HG03139 (cell line): Measurements from ENCODE around the gene ZNF726.
"Not testable (repeated sequence)": the region's sequence is repeated elsewhere in the genome, so short reads cannot be mapped to it uniquely, and the experiment has no call there.

ENCODE experiments used
- ATAC-seq: cut with Tn5 transposase; IDR thresholded peaks from one replicate; pipeline ENCODE4 v1.9.1; 2021; ENCODE audit not compliant: unreplicated experiment

ZNF726 gene

DNA sequence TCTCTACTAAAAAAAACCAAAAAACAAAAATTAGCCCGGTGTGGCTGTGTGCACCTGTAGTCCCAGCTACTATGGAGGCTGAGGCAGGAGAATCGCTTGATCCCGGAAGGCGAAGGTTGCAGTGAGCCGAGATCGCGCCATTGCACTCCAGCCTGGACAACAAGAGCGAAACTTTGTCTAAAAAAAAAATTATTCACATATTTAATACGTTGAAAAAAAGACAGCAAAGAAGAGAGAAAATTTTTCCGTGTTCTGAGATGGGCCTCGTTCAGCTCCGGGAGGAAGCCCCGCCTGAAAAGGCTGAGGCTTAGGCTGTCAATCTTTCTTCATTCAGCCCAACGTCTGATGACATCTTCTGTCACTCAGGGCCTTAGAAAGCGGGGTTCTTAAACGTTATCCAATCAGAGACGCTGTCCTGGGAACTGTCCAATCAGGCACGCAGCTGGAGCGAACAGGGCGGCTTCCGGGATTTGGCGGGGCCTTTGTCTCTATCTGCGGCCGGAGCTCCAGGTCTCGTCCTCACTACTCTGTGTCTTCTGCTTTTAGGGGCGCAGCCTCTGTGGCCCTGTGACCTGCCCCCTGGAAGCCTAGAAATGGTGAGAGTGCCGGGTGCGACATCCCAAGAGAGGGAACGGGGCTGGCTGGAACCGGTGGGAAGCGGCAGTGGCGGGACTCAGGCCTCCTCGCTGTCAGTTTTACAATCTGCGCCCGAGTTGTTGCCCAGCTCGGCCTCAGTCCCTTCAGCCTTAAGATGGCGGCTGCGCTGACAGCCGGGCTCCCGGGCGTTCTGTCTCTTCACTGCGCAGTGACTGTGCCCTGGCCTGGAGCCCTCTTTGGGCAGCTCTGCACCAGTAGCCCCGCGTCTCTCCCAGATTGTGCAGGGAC lies at the start of gene ZNF726:
Gene ZNF726 (plus strand): TSS at position 485 of the 885 bp plus-strand sequence. CDS start 109 bp downstream, at position 594.
- ATAC-seq = peak; percentile 97

DNA sequence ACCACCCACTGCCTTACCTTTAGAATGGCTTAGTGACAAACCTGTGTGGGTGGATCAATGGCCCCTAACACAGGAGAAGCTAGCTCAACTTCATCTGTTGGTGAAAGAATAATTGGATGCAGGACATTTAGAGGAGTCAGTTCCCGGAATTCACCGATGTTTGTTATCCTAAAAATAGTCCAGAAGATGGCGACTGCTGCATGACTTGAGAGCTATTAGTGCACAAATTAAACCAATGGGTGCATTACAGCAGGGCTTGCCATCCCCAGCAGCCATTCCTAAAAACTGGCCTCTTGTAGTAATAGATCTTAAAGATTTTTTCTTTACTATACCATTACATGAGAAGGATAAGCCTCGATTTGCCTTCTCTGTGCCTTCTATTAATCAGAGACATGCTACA lies 46.8 kb upstream of the ZNF726 start:
- ATAC-seq = no peak

DNA sequence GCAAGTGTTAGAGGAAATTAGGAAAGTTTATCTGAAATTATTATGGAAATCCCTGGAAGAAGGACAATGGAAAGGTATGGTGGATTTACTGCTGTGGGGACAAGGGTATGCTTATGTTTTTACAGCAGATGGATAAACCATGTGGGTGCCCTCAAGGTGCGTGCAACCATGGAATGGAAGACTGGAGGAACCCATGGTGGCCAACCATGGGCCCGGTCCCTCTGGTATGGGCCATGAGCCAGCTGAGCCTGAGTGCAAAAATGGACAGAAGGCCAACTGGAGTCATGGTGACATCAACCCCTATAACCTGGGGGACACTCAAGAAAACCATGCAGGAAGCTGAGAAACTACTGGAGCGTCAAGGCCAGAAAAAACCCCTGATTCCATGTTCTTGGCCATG lies 46.1 kb upstream of the ZNF726 start:
- ATAC-seq = no peak

DNA sequence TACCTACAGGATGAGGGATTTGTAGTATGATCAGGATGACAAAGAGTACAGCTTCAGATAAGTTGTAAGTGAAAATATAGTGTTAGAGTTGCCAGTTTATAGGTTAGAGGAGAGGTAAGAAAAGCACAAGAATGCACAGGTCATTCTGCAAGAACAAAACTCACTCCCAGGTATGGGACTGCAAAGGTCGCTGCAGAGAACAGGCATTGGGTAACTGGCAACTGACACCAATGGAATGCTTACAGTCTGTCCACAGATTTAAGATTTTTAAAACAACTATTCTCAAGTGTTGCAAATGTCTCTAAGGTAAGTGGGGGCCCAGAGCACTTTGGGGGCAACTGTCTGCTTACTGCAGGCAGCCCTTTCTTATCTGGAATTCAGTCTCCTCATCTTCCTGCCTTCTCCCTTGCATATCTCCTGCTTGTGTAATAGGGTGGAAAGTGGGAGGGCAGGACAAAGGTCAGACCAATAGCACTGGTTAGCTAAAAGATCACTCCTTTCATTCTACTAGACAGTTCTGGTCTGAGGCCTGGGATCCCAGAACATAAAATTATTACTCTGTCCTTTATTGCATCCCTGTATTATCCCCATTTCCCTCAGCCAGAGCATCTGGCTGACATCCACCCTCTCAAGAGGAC lies 42.3 kb upstream of the ZNF726 start:
- no peak for ATAC-seq

DNA sequence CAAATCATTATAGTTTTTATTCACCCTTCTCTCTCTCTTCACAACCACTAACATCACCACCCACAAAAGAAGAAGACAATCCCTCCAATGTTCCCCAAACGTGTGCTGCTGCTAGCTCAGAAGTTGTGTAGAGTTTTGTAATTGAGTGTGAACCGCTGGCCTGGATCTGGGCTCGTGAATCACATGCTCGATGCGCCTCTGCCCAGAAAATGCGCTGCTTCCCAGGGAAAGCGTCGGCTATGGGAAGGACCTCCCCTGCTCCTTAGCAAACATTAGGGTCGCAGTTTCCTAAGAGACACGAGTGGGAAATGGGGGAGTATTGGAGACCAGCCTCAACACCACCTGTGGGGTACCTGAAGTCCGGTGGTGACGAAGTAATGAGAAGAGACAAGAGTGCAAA lies 38.4 kb upstream of the ZNF726 start:
- ATAC-seq = no peak

DNA sequence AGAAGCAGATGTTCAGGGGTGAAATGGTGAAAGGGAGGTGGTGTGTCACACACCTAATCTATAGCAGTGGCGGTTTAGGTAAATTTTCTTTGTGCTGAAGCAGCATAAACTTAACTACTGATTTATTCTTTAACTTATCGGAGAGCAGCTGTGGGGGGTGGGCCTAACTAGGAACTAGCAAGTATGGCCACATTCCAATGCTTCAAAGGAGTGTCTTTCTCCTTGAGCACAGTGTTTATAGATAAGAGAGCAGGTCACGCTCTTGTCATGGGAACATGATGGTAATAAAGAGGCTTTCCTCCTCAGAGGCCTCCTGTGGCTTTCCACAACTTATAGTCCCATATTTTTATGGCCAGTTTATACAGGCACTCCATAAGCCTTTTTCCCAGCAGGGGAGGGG lies 37.9 kb upstream of the ZNF726 start:
- not testable (repeated sequence) for ATAC-seq

DNA sequence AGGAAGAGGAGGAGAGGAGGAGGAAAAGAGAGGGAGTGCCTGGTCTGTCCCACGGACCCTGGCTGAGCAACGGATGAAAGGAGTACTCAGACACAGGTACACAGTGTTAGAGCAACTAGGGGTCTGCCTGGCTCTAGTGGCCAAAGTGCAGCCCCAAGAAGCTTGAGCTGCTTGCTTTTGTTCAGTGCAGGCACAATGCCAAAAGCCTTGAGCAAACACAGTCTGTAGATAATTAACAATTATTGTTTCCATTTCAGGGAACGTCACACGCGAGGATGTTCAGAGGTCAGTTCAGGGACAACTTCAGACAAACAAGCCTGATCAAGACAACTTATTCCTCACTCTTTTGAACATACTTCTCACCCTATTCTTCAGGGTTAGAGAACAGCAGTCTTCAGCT lies 32.2 kb upstream of the ZNF726 start:
- ATAC-seq = no peak

DNA sequence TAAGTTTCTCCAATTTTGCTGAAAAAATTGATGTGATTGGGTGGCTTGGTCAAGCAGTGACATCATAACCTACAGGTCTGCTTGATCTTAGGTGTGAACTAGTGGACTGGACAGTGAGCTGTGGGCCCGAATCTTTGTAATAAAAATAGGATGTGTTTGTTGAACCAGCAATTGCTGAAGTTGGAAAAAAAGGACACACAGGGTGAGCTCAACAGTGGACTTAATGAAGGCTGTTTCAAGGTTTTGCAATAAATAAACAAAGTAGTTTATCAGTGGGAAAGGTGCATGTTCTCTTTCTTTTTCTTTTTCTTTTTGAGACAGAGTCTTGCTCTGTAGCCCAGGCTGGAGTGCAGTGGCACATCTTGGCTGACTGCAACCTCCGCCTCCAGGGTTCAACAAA lies 30.3 kb upstream of the ZNF726 start:
- no peak for ATAC-seq

DNA sequence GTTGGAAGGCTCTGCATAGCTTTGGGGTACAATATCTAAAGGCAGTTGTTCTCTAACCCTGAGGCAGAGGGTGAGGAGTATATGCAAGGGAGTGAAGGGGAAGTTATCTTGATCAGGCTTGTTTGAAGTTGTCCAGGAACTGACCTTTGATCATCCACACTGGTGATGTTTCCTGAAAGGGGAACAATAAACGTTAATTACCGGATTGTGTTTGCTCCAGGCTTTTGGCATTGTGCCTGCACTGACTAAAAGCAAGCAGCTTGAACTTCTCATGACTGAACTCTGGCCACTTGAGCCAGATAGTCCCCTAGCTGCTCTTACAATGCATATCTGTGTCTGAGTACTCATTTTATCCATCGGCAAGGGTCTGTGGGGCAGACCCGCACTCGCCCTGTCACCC lies 27.0 kb upstream of the ZNF726 start:
- no peak for ATAC-seq

DNA sequence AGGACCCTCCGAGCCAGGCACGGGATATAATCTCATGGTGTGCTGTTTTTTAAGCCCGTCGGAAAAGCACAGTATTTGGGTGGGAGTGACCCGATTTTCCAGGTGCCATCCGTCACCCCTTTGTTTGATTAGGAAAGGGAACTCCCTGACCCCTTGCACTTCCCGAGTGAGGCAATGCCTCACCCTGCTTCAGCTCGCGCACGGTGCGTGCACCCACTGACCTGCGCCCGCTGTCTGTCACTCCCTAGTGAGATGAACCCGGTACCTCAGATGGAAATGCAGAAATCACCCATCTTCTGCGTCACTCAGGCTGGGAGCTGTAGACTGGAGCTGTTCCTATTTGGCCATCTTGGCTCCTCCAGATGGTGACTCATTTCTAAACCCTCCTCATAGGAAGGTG lies 18.6 kb upstream of the ZNF726 start:
- ATAC-seq = not testable (repeated sequence)

DNA sequence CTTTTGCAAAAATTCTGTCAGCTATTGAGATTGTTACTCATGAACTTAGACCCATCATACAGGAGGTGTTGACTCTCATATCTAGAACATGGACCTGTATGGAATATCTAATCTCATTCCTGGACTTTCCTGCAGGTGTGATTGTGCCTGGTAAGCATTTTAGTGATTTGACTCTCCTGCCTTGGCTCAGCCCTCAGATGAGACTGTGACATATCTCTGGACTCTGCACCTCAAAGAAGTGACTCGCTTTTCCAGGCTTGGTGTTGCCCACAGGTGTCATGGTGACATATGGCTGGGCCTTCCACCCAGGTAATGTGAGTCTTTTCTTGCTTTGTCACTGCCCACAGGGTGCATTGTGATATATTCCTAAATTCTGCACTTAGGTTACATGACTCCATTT lies 17.8 kb upstream of the ZNF726 start:
- ATAC-seq = no peak

DNA sequence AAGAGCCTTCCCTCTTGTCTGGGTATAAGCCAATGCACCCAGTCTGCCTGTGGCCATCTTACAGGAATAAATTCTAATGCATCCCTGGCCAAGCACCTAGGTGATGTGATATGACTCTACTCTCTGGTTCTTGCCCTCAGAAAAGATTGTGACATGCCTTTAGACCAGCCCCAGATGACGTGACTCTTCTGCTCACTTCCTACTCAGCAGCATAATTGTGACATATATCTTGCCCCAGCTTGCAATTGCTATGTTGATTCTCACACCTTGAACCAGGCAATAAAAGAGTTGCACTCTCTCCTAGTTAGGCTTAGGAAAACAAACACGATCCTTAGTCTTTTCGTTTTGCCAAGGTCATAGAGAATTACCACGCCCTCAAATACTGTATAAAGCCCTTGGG lies 13.3 kb upstream of the ZNF726 start:
- ATAC-seq = no peak

DNA sequence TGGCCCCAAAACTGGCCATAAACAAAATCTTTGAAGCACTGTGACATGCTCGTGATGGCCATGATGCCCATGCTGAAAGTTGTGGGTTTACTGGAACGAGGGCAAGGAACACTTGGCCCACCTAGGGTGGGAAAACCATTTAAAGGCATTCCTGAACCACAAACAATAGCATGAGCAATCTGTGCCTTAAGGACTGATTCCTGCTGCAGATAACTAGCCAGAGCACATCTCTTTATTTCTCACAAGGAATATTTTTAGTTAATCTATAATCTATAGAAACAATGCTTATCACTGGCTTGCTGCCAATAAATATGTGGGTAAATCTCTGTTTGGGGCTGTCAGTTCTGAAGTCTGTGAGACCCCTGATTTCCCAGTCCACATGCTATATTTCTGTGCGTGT lies 10.3 kb upstream of the ZNF726 start:
- ATAC-seq = no peak

DNA sequence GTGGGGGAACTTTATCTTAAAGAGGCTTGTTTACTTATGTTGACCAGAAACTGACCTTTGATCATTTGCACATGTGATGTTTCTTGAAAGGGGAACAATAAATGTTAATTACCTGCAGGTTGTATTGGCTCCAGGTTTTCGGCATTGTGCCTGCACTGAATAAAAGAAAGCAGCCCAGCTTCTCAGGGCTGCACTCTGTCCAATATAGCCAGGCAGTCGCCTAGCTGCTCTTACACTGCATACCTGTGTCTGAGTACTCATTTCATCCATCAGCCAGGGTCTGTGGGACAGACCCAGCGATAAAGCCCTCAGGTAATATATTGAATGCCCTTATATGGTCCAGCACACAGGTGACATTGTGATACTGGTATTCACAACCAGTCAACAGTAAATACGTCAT lies 8.9 kb upstream of the ZNF726 start:
- ATAC-seq = no peak

DNA sequence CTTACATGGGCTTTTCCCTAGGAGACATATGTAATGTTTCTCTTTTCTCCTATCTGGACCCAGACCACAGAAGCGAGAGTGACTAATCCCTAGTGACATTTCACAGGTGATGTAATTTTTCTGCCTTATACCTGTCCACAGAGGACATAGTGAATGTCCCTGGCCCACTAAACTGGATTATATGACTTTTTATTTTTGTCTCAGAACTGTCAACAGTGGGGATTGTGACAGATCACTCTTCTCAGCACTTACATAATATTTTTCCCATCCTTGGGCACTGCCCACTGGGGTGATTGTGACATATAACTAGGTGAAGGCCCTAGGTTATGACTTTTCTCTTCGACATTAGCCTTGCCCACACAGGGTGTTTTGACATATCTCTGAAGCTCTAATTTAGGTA lies 7.9 kb upstream of the ZNF726 start:
- ATAC-seq = no peak

DNA sequence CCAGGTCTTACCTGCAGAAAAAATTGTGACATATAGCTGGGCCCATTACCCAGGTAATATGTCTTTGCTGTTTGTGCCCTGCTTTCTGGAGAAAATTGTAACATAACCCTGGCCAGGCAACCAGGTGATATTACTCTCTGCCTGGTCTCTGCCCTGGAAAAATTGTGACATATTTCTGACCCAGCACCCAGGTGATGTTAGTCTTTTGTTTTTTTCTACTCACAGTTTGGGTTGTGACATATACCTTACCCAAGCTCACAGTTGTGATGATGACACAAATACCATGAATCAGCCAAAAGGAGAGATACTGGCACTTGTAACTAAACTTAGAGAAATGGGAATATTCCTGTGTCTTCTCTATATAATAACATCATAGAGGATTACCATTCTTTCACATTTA lies 6.5 kb upstream of the ZNF726 start:
- no peak for ATAC-seq

DNA sequence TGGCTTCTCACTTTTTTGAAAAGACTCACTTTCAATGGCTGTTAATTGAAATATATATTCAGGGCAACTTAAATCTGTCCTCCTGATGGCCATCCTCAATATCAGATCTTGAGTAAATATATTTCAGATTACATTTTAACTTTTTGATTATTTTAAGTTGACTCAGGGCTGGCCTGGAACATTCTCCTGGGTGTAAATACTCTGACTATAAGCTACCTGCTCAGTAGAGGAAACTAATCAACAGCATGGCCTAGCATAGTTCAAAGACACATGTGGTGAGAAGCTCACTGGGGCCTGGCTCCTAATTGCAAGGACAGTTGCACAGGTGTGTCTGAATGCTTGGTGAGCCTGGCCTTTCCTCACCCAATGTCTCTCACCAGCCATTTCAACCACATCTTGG lies 5.5 kb upstream of the ZNF726 start:
- ATAC-seq = no peak

DNA sequence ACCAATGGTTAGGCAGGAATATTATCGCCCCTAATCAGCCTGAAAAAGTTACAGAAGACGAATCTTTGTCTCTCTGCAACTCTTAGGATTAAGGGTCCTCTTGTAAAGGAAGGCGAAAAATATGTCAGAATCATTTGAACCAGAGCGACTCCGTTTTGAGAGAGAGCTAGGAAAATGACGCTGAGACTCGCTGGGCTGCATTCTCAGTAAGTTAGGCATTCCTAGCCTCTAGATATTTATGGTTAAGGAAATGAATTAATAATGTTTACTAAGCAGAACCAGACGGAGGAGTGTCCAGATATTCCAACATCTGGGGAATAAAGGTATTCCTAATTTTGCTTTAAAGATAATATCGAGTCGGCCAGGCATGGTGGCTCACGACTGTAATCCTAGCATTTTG lies 755 bp upstream of the ZNF726 start:
- ATAC-seq = no peak

DNA sequence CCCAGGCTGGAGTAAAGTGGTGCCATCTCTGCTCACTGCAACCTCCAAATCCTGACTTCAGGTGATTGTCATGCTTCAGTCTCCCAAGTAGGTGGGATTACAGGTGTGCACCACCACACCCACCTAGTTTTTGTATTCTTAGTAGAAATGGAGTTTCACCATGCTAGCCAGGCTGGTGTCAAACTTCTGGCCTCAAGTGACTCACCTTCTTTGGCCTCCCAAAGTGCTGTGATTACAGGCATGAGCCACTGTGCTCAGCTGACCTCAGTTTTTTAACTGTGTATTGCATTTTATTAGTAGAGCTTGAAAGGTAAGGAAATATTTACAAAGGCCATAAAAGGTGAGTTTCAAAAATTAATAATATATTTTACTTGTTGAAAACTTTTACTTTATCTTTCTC lies 2.3 kb downstream of the ZNF726 start:
- no peak for ATAC-seq

DNA sequence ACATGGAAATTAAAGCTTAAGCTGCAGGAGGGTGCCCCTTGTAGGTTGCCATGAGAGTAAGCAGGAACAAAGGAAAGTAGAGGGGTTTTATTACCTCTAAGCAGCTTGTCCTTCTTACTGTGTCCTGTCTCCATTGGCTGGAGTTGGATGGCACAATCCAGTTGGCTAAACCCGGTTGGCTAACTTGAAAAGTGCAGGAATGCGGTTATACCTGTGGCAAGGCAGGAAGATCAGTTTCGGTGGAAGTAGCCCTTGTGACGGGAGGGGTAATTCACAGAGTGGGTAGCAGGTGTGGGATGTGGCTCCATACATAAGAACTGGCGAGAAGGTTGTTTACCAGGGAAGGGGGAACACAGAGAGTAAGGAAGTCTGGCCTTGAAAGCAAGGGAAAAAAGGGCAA lies 3.2 kb downstream of the ZNF726 start:
- no peak for ATAC-seq

DNA sequence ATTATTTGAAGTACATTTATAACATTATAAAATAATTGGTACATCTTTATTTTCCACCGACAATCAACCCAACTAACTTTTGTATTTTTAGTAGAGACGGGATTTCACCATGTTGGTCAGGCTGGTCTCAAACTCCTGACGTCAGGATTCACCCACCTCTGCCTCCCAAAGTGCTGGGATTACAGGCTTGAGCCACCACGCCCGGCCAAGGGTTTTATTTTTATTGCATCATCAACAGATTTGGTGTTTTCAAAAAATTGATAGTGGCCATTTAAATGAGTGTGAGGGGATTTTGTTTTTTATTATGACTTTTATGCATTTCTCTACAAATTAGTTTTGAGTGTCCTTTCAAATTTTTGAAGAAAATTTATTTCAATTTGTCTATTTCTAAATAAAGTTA lies 10.6 kb downstream of the ZNF726 start:
- no peak for ATAC-seq

DNA sequence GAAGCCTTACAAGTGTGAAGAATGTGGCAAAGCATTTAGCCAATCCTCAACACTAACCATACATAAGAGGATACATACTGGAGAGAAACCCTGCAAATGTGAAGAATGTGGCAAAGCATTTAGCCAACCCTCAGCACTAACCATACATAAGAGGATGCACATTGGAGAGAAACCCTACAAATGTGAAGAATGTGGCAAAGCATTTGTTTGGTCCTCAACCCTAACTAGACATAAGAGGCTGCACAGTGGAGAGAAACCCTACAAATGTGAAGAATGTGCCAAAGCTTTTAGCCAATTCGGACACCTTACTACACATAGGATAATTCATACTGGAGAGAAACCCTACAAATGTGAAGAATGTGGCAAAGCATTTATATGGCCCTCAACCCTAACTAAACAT lies 18.2 kb downstream of the ZNF726 start:
- no peak for ATAC-seq

DNA sequence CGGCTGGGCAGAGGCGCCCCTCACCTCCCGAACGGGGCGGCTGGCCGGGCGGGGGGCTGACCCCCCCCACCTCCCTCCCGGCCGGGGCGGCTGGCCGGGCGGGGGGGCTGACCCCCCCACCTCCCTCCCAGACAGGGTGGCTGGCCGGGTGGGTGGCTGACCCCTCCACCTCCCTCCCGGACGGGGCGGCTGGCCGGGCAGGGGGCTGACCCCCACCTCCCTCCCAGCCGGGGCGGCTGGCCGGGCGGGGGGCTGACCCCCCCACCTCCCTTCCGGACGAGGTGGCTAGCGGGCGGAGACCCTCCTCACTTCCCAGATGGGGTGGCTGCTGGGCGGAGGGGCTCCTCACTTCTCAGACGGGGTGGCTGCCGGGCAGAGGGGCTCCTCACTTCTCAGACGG lies 22.3 kb downstream of the ZNF726 start:
- not testable (repeated sequence) for ATAC-seq
